A673 (cell line): Measurements from ENCODE around the gene CNFN. TPM values are rescaled to one million over a fixed set of nuclear protein-coding genes. Genes with fewer than 3 reads are reported as not detected.

Source experiments
- BruUV-seq: library from RNA; stranded (reverse); fragments of 400-500 nt; replicated peaks from 2 replicates; lab custom pipeline; 2021; lab: Mats Ljungman, UMichigan
- CTCF ChIA-PET: fragments of 300-600 bp; sonication (Branson Sonifier 250); formaldehyde crosslinking; loops from one replicate; lab custom pipeline; 2022; ENCODE audit warnings: antibody characterized with exemption; lab: Charles Lee
- POLR2A ChIA-PET: fragments of 300-600 bp; sonication (Branson Sonifier 250); formaldehyde crosslinking; loops from one replicate; lab custom pipeline; 2022; ENCODE audit warnings: antibody characterized with exemption; ENCODE audit not compliant: low non-redundant PET; lab: Charles Lee
- DNase-seq: peaks from one replicate; pipeline ENCODE4 v3.0.0-alpha.2; 2015; ENCODE audit warnings: low spot score
- H3K27ac ChIP-seq: fragments of 200-600 bp; sonication (generic); 2 replicates; pipeline ENCODE4 v1.5.1; 2016; ENCODE audit warnings: mixed run types, low read depth, mild to moderate bottlenecking, mixed read lengths, antibody characterized with exemption, low read length; ENCODE audit not compliant: poor library complexity, severe bottlenecking
- H3K27me3 ChIP-seq: fragments of 200-600 bp; sonication (generic); replicated peaks from 2 replicates; pipeline ENCODE4 v1.6.1; 2017; ENCODE audit warnings: mixed run types, low read depth, mild to moderate bottlenecking, mixed read lengths, antibody characterized with exemption, low read length; ENCODE audit not compliant: insufficient read depth, poor library complexity
- H3K36me3 ChIP-seq: fragments of 200-600 bp; sonication (generic); 2 replicates; pipeline ENCODE4 v1.6.1; 2016; ENCODE audit warnings: mixed run types, mild to moderate bottlenecking, mixed read lengths, antibody characterized with exemption, low read length; ENCODE audit not compliant: insufficient read depth, poor library complexity, severe bottlenecking
- H3K4me1 ChIP-seq: fragments of 200-600 bp; sonication (generic); 2 replicates; pipeline ENCODE4 v1.6.1; 2017; ENCODE audit warnings: mixed run types, mild to moderate bottlenecking, mixed read lengths, antibody characterized with exemption, low read length; ENCODE audit not compliant: insufficient read depth, poor library complexity, severe bottlenecking
- H3K4me3 ChIP-seq: fragments of 200-600 bp; sonication (generic); 2 replicates; pipeline ENCODE4 v1.5.1; 2016; ENCODE audit warnings: low read depth, mixed run types, mild to moderate bottlenecking, mixed read lengths, low read length; ENCODE audit not compliant: poor library complexity, severe bottlenecking
- H3K9me3 ChIP-seq: fragments of 200-600 bp; sonication (generic); 2 replicates; pipeline ENCODE4 v1.6.1; 2016; ENCODE audit warnings: mixed run types, low read depth, mild to moderate bottlenecking, mixed read lengths, antibody characterized with exemption, low read length; ENCODE audit not compliant: poor library complexity, severe bottlenecking
- CTCF ChIP-seq: fragments of 300-800, 200-600 bp; sonication (generic); conservative IDR thresholded peaks from 2 replicates; pipeline ENCODE4 v1.5.1; 2017; ENCODE audit warnings: low read depth, mild to moderate bottlenecking, antibody characterized with exemption, low read length, moderate library complexity, mixed read lengths
- EZH2 ChIP-seq: fragments of 200-600 bp; sonication (generic); IDR thresholded peaks from 2 replicates; pipeline ENCODE4 v1.6.1; 2017; ENCODE audit warnings: borderline replicate concordance, low read depth, mild to moderate bottlenecking, mixed read lengths, antibody characterized with exemption, low read length; ENCODE audit not compliant: poor library complexity, severe bottlenecking
- intact Hi-C: fragments of 100-400 bp; cut with micrococcal nuclease; formaldehyde crosslinking; loops from one replicate; pipeline ENCODE4 v1.10.0; 2022; ENCODE audit not compliant: unreplicated experiment
- total RNA-seq: library from RNA; stranded (reverse); gene quantifications from 2 replicates; pipeline ENCODE4 v1.2.3, GENCODE V29; 2021

The CNFN gene
- total RNA-seq, 1 experiment from 2014 or later: not detected

GRCh38 chr19:42412227-42412626 lies 22.1 kb upstream of the CNFN start:
- CTCF ChIA-PET: no interaction called here

GRCh38 chr19:42411581-42412178 lies 21.6 kb upstream of the CNFN start:
- Histone ChIP-seq H3K4me3 (no peak overlapping the region), H3K36me3 (no peaks in the 10 kb centered on the region), H3K27me3 (no peaks in the 10 kb centered on the region), H3K27ac (no peak overlapping the region), H3K9me3 (no peaks in the 10 kb centered on the region), H3K4me1 (no peaks in the 10 kb centered on the region)
- no peak for DNase-seq
- BruUV-seq: no TSS peak
- TF ChIP-seq EZH2 (no peak), CTCF (no peak)
- intact Hi-C loops: no loop called here
- CTCF ChIA-PET: no interaction called here
- POLR2A ChIA-PET: no interaction called here

More at GRCh38 chr19:42412227-42412626, 22.1 kb upstream of the CNFN start:
- intact Hi-C loops: no loop called here
- no peak for DNase-seq
- no peak overlapping the region for H3K27ac ChIP-seq
- H3K4me3 ChIP-seq: no peak overlapping the region
- H3K4me1 ChIP-seq: no peaks in the 10 kb centered on the region
- H3K36me3 ChIP-seq: no peaks in the 10 kb centered on the region
- no peaks in the 10 kb centered on the region for H3K9me3 ChIP-seq
- no TSS peak for BruUV-seq
- TF ChIP-seq CTCF (no peak), EZH2 (no peak)
- POLR2A ChIA-PET: no interaction called here
- no peaks in the 10 kb centered on the region for H3K27me3 ChIP-seq

GRCh38 chr19:42410371-42410770 lies 20.3 kb upstream of the CNFN start:
- no peaks in the 10 kb centered on the region for H3K27me3 ChIP-seq
- no peak overlapping the region for H3K4me3 ChIP-seq
- intact Hi-C loops: no loop called here
- no peak overlapping the region for H3K27ac ChIP-seq
- no peaks in the 10 kb centered on the region for H3K36me3 ChIP-seq
- no peak for DNase-seq
- POLR2A ChIA-PET: no interaction called here
- H3K4me1 ChIP-seq: no peaks in the 10 kb centered on the region
- CTCF ChIA-PET: no interaction called here
- H3K9me3 ChIP-seq: no peaks in the 10 kb centered on the region
- no TSS peak for BruUV-seq
- TF ChIP-seq EZH2 (no peak), CTCF (no peak)
